ENCODE results near the gene GLS2.

GLS2 gene

DNA sequence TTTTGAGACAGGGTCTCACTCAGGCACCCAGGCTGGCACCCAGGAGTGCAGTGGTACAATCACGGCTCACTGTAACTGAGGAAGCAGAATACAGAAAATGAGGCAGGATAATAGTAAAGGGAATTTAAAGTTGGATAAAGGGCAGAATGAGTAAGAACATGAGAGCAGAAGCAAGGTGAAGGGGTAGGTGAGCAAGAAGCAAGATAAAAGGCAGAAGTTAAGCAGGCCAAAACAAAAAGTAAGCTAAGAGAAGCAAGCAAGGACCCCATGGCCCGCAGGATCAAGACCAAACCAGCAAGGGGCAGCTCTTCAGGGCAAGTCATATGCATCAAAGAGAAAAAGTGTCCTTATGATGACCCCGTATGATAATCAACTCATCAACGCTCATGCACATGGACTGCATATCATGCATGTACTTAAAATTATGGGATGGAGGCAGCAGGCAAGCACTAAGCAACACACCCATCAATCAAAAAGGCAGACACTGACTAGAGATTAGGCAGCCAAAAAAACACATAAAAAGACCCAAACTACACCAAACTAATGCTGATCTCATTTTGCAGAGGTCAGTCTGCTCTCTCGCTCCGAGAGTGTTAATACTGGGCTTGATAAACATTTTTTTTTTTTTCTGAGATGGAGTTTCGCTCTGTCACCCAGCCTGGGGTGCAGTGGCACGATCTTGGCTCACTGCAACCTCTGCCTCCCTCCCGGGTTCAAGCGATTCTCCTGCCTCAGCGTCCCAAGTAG lies 50.4 kb downstream of the GLS2 start:
- no peak for DNase-seq (ENCODE audit: low read depth)

DNA sequence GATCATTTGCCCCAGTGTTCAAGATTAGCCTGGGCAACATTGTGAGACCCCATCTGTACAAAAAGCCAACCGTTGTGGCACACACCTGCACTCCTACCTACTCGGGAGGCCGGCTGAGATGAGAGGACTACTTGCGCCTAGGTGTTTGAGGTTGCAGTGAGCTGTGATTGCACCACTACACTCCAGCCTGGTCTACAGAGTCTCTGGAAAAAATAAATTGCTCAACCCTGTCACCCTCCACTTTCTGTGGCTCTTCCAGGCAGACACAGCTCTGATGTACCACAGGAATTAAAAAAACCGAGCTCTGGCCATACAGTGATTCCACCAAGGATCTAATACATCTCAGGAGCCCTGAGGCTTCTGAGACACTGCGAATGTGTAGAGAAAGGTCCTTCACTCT lies 53.1 kb downstream of the GLS2 start:
- no peak for DNase-seq (ENCODE audit: low read depth)

DNA sequence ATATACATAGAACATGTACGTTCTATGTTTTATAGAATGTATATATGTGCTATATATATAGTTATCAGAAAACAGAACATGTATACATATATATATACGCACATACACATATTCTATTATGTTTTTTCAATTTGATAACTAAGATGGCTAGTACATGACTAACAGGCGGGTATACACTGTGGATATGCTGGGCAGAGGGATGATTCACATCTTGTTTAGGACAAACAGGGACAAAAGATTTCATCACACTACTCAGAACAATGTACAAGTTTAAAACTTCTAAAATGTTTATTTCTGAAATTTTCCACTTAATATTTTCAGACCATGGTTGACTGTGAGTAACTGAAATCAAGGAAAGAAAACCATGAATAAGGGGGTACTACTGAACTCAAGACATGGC lies 56.1 kb downstream of the GLS2 start:
- no peak for DNase-seq (ENCODE audit: low read depth)

DNA sequence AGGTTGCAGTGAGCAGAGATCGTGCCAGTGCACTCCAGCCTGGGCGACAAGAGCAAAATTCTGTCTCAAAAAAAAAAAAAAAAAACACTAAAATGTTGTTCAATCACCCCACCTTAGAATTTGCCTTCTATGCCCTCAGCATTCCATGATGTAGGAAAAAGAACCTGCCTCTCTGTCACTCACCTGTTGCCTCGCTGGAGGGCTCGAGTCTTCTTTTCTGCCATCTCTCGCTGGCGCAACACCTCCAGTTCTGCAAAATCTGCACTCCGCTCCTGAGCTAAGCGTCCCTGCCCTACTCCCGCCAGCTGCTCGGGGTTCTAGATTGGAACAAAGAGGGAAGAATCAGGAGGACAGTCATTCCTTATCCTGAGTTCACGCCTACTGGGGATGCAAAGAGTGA lies 56.7 kb downstream of the GLS2 start:
- DNase-seq (ENCODE audit: low read depth): no peak

DNA sequence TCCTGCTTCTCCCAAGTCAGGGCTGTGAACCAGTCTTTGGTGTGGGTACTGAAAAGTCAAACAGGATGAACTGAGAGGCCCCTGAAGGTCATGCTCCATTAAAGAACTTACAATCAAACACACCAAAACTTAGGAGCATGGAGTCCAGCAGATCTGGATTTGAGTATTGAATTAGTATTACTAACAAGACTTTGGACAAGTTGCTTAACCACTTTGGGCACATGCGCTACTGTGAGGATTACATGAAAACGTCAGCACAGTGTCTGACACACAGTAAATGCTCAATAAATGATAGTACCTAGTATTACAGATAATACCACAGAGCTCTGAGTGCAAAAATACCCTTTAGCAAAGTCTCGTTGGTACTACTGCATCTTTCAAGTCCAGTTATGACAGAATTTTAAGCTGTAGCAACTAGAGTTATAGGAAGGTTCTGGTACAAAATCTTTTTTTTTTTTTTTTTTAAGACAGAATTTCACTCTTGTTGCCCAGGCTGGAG lies 62.0 kb downstream of the GLS2 start:
- no peak for DNase-seq (ENCODE audit: low read depth)

DNA sequence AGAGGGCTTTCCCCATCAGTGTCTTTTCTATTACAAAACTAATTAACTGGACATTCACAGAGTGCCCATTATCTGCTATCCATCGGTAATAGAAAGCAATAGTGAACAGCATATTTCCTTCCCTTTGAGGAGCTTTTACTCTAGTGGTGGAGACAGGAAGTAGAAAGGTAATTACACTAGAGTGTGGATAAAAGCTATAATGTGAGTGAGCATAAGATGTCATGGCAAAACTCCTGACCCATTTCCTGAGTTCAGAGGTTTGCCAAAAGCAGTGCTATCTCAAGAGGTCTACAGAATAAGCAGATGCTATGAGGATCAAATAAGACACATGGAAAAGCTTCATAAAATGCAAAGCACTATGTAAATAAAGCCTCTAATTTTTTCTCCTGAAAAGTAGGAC lies 62.8 kb downstream of the GLS2 start:
- DNase-seq (ENCODE audit: low read depth): no peak
